H9 (cell line): Measurements from ENCODE around the gene JARID2. TPM values are rescaled to one million over a fixed set of nuclear protein-coding genes. Genes with fewer than 3 reads are reported as not detected.

Experiments used
- DNase-seq: peaks from one replicate; pipeline ENCODE4 v3.0.0-alpha.2; 2017
- H2AFZ ChIP-seq: one replicate; pipeline ENCODE4 v1.6.1; 2013; ENCODE audit warnings: mild to moderate bottlenecking, low read length, control low read depth, moderate library complexity
- H2AK5ac ChIP-seq: 2 replicates; pipeline ENCODE4 v1.6.1; 2013; ENCODE audit warnings: low read length, control low read depth, mixed read lengths; ENCODE audit not compliant: insufficient read length
- H2BK120ac ChIP-seq: one replicate; pipeline ENCODE4 v1.6.1; 2013; ENCODE audit warnings: low read depth, mild to moderate bottlenecking, low read length, control low read depth, inconsistent platforms; ENCODE audit not compliant: poor library complexity, severe bottlenecking
- H2BK12ac ChIP-seq: 2 replicates; pipeline ENCODE4 v1.6.1; 2013; ENCODE audit warnings: low read length, control low read depth, mixed read lengths, low read depth; ENCODE audit not compliant: insufficient read length
- H2BK15ac ChIP-seq: 2 replicates; pipeline ENCODE4 v1.6.1; 2013; ENCODE audit warnings: low read depth, low read length, control low read depth
- H2BK20ac ChIP-seq: one replicate; pipeline ENCODE4 v1.6.1; 2013; ENCODE audit warnings: low read depth, mild to moderate bottlenecking, low read length, control low read depth, inconsistent platforms; ENCODE audit not compliant: poor library complexity, severe bottlenecking
- H2BK5ac ChIP-seq: 2 replicates; pipeline ENCODE4 v1.6.1; 2013; ENCODE audit warnings: low read length, control low read depth, mixed read lengths; ENCODE audit not compliant: insufficient read length
- H3K14ac ChIP-seq: 2 replicates; pipeline ENCODE4 v1.6.1; 2013; ENCODE audit warnings: low read length, control low read depth; ENCODE audit not compliant: insufficient read depth
- H3K18ac ChIP-seq: 2 replicates; pipeline ENCODE4 v1.6.1; 2013; ENCODE audit warnings: low read depth, mild to moderate bottlenecking, mixed read lengths, low read length, control low read depth; ENCODE audit not compliant: insufficient read length
- H3K23ac ChIP-seq: 2 replicates; pipeline ENCODE4 v1.6.1; 2013; ENCODE audit warnings: low read length, control low read depth, mixed read lengths, low read depth; ENCODE audit not compliant: insufficient read length
- H3K23me2 ChIP-seq: 2 replicates; pipeline ENCODE4 v1.6.1; 2013; ENCODE audit warnings: low read depth, mild to moderate bottlenecking, mixed read lengths, low read length, control low read depth; ENCODE audit not compliant: insufficient read length, poor library complexity, severe bottlenecking
- H3K27ac ChIP-seq: 2 replicates; pipeline ENCODE4 v1.5.1; 2013; ENCODE audit warnings: low read length, control low read depth, mixed read lengths, low read depth; ENCODE audit not compliant: insufficient read length
- H3K27me3 ChIP-seq: 2 replicates; pipeline ENCODE4 v1.6.1; 2013; ENCODE audit warnings: low read length, control low read depth, inconsistent platforms; ENCODE audit not compliant: insufficient read depth
- H3K4ac ChIP-seq: 2 replicates; pipeline ENCODE4 v1.6.1; 2013; ENCODE audit warnings: low read depth, mild to moderate bottlenecking, control low read depth, inconsistent platforms, low read length, moderate library complexity
- H3K4me1 ChIP-seq: 2 replicates; pipeline ENCODE4 v1.6.1; 2013; ENCODE audit warnings: low read length, control low read depth, inconsistent platforms; ENCODE audit not compliant: insufficient read depth
- H3K4me2 ChIP-seq: 2 replicates; pipeline ENCODE4 v1.6.1; 2013; ENCODE audit warnings: low read length, control low read depth, mixed read lengths; ENCODE audit not compliant: insufficient read length, insufficient read depth
- H3K56ac ChIP-seq: 2 replicates; pipeline ENCODE4 v1.6.1; 2013; ENCODE audit warnings: low read depth, mild to moderate bottlenecking, mixed read lengths, low read length, control low read depth; ENCODE audit not compliant: insufficient read length
- H3K79me1 ChIP-seq: 2 replicates; pipeline ENCODE4 v1.6.1; 2013; ENCODE audit warnings: low read depth, mild to moderate bottlenecking, moderate library complexity, low read length, control low read depth, inconsistent platforms; ENCODE audit not compliant: insufficient read depth, poor library complexity, severe bottlenecking
- H3K79me2 ChIP-seq: 2 replicates; pipeline ENCODE4 v1.6.1; 2013; ENCODE audit warnings: low read length, control low read depth, inconsistent platforms; ENCODE audit not compliant: insufficient read depth
- H3K9ac ChIP-seq: 2 replicates; pipeline ENCODE4 v1.6.1; 2013; ENCODE audit warnings: low read length, control low read depth, mixed read lengths; ENCODE audit not compliant: insufficient read length; ENCODE audit errors: extremely low read depth
- H3K9me3 ChIP-seq: one replicate; pipeline ENCODE4 v1.6.1; 2013; ENCODE audit warnings: low read depth, low read length, inconsistent platforms; ENCODE audit not compliant: control insufficient read depth
- H3T11ph ChIP-seq: one replicate; pipeline ENCODE4 v1.6.1; 2013; ENCODE audit warnings: mild to moderate bottlenecking, low read length, control low read depth, inconsistent platforms
- H4K20me1 ChIP-seq: one replicate; pipeline ENCODE4 v1.6.1; 2013; ENCODE audit not compliant: control insufficient read depth, insufficient read length, insufficient read depth
- H4K5ac ChIP-seq: 2 replicates; pipeline ENCODE4 v1.6.1; 2013; ENCODE audit warnings: low read depth, mild to moderate bottlenecking, mixed read lengths, low read length, control low read depth; ENCODE audit not compliant: insufficient read length
- H4K8ac ChIP-seq: replicated peaks from 2 replicates; pipeline ENCODE4 v1.6.1; 2013; ENCODE audit warnings: low read length, control low read depth, mixed read lengths, low read depth; ENCODE audit not compliant: insufficient read length
- H4K91ac ChIP-seq: 2 replicates; pipeline ENCODE4 v1.6.1; 2013; ENCODE audit warnings: low read depth, mild to moderate bottlenecking, moderate library complexity, mixed read lengths, low read length, control low read depth; ENCODE audit not compliant: insufficient read length
- H3K27ac Mint-ChIP-seq, 3 experiments: 2 replicates in 2 of 3; 3 replicates in 1 of 3; pipeline ENCODE4 v1.8.0; 2020 to 2021; ENCODE audit warnings: mixed read lengths in 3 of 3, mild to moderate bottlenecking in 1 of 3, moderate library complexity in 1 of 3
- H3K27me3 Mint-ChIP-seq: 2 replicates; pipeline ENCODE4 v1.8.0; 2021; ENCODE audit warnings: low read depth, mild to moderate bottlenecking, moderate library complexity, mixed read lengths
- H3K36me3 Mint-ChIP-seq, 3 experiments: 2 replicates in 2 of 3; 3 replicates in 1 of 3; pipeline ENCODE4 v1.8.0; 2020 to 2021; ENCODE audit warnings: low read depth in 3 of 3, mixed read lengths in 3 of 3; ENCODE audit not compliant: insufficient read depth in 1 of 3
- H3K4me1 Mint-ChIP-seq, 2 experiments: 2 replicates each; pipeline ENCODE4 v1.8.0; 2020; ENCODE audit warnings: mixed read lengths in 2 of 2
- H3K4me3 Mint-ChIP-seq, 2 experiments: 2 replicates in 1 of 2; 3 replicates in 1 of 2; pipeline ENCODE4 v1.8.0; 2020 to 2021; ENCODE audit warnings: mild to moderate bottlenecking in 2 of 2, mixed read lengths in 2 of 2, moderate library complexity in 1 of 2
- H3K9me3 Mint-ChIP-seq, 2 experiments: 2 replicates in 1 of 2; 3 replicates in 1 of 2; pipeline ENCODE4 v1.8.0; 2020; ENCODE audit warnings: mild to moderate bottlenecking in 2 of 2, mixed read lengths in 2 of 2, moderate library complexity in 1 of 2
- WGBS: extraction: QIAGEN DNeasy Blood & Tissue Kit; methylation state at CpG from one replicate; pipeline ENCODE4 v1.1.7; 2013; ENCODE audit warnings: missing lambda C conversion rate, low lambda C conversion rate, mixed read lengths; ENCODE audit not compliant: insufficient read length; ENCODE audit errors: extremely low coverage; 5-methylcytosine and 5-hydroxymethylcytosine counted together
- total RNA-seq: library from RNA; stranded (reverse); gene quantifications from 2 replicates; pipeline ENCODE4 v1.2.1, GENCODE V29; 2021
- TF ChIP-seq, protein P1 (sequence below): fragments of 200-600 bp; sonication (generic); conservative IDR thresholded peaks from 3 replicates; pipeline ENCODE4 v1.8.0; 2021; ENCODE audit warnings: antibody characterized with exemption, mild to moderate bottlenecking

The JARID2 gene
- total RNA-seq, 1 experiment from 2014 or later = 174 TPM

DNA sequence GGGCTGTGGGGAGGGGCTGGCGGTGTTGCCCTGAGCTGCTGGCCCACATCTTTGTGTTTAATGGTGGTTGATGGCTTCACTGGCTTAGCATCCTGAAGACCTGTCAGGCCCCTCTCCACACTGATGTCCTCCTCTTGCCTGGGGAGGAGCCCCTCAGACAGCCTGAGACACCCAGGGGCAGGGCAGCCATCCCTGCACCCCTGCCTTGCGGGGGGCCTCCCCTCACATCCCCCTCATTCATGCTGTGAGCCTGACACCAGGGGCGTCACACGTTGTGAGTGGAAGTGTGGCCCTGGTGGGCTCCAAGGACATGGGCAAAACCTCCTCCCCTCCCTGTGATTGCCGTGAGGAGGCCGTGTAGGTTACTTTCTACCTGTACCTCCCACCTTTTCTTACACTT, 264.3 kb downstream of the JARID2 start:
- Histone ChIP-seq H4K91ac (no peak overlapping the region), H4K20me1 (no peaks in the 10 kb centered on the region), H3K27ac (no peak overlapping the region), H3K79me1 (peaks cover 6% of the 10 kb centered on the region), H3K23ac (no peak overlapping the region), H4K5ac (no peak overlapping the region), H3K9ac (no peak overlapping the region), H3K56ac (no peak overlapping the region), H3K9me3 (no peaks in the 10 kb centered on the region), H2BK20ac (no peak overlapping the region), H3K14ac (no peak overlapping the region), H4K8ac (no peak overlapping the region), H3K4me2 (no peak overlapping the region), H2BK15ac (no peak overlapping the region), H3T11ph (no peak overlapping the region), H2BK5ac (no peak overlapping the region), H2AFZ (no peak overlapping the region), H2BK12ac (no peak overlapping the region), H2AK5ac (no peak overlapping the region), H2BK120ac (no peak overlapping the region), H3K18ac (no peak overlapping the region), H3K4ac (no peak overlapping the region), H3K4me1 (no peaks in the 10 kb centered on the region; the same call in 1 of the 2 replicates), H3K23me2 (no peaks in the 10 kb centered on the region), H3K79me2 (peaks cover 10% of the 10 kb centered on the region; the same call in 1 of the 2 replicates), H3K27me3 (no peaks in the 10 kb centered on the region)
- H3K36me3 Mint-ChIP-seq = peaks cover 81 to 96% (median 94%) of the 10 kb centered on the region in 3 experiments
- peaks cover 26 to 31% of the 10 kb centered on the region in 2 experiments for H3K4me1 Mint-ChIP-seq
- H3K27ac Mint-ChIP-seq = peak overlapping the region in 2 of 3 experiments; percentile 44 to 83; a peak in 3 of 7 replicates
- H3K9me3 Mint-ChIP-seq = no peaks in the 10 kb centered on the region
- TF ChIP-seq, protein P1, sequence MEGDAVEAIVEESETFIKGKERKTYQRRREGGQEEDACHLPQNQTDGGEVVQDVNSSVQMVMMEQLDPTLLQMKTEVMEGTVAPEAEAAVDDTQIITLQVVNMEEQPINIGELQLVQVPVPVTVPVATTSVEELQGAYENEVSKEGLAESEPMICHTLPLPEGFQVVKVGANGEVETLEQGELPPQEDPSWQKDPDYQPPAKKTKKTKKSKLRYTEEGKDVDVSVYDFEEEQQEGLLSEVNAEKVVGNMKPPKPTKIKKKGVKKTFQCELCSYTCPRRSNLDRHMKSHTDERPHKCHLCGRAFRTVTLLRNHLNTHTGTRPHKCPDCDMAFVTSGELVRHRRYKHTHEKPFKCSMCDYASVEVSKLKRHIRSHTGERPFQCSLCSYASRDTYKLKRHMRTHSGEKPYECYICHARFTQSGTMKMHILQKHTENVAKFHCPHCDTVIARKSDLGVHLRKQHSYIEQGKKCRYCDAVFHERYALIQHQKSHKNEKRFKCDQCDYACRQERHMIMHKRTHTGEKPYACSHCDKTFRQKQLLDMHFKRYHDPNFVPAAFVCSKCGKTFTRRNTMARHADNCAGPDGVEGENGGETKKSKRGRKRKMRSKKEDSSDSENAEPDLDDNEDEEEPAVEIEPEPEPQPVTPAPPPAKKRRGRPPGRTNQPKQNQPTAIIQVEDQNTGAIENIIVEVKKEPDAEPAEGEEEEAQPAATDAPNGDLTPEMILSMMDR = no peak
- WGBS = no CpG with 5 or more reads among the region's 6 CpGs
- peaks cover 1% of the 10 kb centered on the region; the same call in 1 of the 2 replicates for H3K27me3 Mint-ChIP-seq
- H3K4me3 Mint-ChIP-seq = no peak overlapping the region
- no peak for DNase-seq
